Activated CD4-positive, alpha-beta T cell treated with anti-CD3 and anti-CD28 coated beads for 1 hour (primary cell): ENCODE measurements around the gene COL13A1.

Experiments used
- DNase-seq: peaks from one replicate; pipeline ENCODE4 v3.0.0-alpha.2; 2020

The COL13A1 gene

DNA sequence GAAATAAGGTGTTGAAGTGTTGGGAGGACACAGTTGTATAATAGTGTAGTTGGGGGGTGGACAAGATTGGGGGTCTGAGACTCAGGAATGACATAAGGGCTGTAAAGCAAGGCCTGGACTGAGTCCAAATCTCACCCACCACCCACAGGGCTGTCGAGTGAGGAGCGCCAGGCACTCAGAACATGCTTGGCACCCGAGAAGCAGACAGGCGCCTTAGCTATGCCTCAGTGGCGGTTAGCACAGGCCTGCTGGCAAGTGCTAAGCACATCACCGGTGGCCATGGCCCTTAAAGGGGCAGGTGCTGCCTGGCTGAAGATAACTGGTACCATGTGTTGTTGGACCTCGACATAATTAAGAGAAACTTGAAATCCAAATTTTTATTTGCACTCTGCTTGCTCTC is 90.7 kb downstream of the COL13A1 start:
- no peak for DNase-seq

DNA sequence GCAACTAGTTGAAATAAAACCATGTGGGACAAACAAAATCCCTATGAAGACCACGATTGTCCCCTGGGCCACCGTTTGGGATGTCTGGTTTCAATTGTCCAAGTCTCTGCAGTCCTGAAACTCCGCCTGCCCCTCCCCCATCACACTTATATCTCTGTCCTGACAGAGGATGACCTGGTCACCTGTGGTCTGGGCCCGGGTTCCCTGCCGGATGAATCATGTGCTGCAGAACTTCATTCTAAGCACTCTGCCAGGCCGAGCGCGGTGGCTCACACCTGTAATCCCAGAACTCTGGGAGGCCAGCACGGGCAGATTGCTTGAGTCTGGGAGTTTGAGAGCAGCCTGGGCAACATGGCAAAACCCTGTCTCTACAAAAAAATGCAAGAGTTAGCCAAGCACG is 91.1 kb downstream of the COL13A1 start:
- DNase-seq, result no peak

DNA sequence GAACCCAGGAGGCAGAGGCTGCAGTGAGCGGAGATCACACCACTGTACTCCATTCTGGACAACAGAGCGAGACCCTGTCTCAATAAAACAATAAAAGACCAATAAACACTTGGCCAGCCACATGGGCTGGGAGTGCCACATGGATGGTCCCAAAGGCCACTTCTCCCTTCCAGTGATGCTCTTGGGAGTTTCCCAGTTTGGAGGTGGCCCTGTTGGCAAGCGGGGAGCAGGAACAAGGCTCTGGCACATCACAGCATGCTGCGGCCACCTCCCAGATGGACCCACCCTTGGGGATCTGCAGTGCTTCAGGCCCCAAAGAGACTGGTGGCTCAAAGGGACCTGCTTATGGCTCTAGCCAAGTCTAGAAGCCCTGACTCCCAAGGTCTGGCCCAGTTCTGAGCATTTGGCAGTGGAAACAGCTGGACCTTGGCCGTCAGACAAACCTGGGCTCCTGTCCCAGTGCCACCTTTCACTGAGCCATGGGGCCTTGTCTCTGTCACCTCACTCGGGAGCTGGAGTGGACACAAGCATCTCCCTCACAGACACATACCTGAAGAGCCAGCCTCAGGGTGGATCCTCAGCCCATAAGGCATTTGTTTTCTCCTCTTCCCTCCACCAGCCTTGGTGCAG is 91.7 kb downstream of the COL13A1 start:
- no peak for DNase-seq

DNA sequence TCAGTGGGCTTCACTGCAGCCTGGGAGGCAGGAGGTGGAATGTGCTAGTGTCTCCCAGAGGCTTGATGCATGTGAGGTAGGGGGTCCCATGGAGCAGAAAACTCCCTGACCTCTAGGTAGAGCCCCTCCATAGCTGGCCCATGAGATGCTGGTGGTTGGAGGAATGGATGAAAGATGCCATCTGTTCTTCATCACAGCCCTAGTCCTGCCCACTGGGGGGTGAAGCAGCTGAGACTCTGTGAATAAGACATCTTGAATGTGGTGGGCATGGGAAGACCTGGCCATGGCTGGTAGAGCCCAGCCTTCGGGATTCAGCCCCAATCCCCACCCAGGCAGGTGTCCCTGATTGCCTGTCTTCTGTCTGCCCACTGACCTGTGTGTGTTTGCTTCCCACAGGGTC is 92.5 kb downstream of the COL13A1 start:
- DNase-seq, result no peak

DNA sequence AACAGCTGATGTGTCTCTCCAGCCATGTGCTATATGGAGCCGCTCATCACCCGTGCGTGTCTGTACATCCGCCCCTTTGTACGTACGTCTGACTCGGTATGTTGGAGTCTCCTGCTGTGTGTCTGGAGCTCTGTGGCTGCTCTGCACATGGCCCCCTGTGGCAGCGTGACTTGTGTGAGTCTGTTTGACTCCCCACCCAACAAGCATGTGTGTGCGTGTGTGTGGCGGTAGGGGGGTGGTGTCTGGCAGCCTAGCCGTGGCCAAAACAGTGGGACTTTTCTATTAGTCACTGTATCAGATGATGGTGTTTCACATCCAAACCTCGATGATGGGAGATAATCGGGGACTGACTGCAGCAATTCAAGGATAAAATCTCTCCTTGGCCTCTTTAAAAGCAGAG is 94.1 kb downstream of the COL13A1 start:
- no peak for DNase-seq

DNA sequence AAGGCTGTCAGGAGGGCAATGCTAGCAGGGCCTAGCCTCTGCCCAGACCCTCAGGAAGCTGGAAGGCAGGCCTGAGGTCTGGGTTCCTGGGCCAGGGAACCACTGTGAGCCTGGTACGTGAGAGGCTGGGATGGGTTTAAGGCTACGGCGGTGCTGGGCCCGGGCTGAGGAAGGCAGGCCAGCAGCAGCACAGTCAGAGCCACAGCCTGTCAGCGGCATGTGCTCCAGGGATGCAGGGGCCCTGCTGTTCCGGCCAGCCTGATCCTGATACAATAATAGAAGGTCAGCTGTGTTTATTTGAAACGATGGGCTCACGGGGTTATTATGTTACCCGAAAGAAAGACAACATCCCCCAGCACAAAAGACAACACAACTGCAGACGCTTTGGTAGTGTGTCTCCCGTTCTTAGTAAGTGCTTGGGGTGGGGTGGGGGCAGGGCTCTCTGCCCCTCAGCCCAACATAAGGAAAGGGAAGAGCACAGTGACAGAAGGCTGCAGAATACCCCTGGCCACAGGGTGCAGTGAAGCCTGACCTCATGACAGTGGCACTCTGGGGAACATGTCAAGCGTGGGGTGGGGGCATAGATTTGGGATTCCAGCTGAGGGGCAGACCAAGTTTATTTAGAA is 95.0 kb downstream of the COL13A1 start:
- no peak for DNase-seq

DNA sequence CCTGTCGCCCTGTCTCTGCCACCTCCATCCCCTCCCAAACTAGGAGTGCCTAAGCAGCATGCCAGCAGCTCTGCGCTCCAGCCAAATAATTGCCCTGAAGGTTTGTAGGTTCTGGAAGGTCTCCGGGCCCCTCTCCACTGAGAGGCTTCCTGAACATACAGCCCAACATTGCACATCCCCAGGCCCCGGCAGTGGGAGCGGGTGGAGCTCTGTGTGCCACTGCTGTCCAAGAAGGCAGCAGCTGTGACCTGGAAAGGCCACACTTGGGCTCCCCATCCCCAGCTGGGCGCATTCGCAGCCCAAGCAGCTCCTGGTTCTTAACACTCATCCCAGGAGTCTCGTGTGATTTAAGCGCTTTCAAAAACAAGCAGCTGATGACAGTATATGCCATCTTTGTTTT is 95.7 kb downstream of the COL13A1 start:
- DNase-seq, result no peak

DNA sequence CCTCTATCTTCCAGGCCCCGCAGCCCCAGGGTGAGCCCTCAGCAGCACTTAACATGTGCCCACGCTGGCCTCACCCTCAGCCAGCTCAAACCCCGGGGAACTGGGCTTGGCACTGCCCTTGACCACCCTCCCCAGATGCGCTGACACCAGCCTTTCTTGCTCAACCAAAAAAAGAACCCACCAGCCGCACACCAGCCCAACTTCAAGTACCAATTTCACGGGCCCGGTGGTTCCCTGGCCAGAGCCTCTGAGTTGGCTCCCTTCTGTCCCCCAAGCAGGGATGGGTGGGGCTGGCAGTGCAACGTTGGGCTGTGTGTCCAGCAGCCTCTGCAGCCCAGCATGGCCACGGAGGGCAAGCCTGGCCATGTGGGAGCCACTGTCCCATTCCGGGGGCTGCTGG is 96.3 kb downstream of the COL13A1 start:
- DNase-seq, result no peak

DNA sequence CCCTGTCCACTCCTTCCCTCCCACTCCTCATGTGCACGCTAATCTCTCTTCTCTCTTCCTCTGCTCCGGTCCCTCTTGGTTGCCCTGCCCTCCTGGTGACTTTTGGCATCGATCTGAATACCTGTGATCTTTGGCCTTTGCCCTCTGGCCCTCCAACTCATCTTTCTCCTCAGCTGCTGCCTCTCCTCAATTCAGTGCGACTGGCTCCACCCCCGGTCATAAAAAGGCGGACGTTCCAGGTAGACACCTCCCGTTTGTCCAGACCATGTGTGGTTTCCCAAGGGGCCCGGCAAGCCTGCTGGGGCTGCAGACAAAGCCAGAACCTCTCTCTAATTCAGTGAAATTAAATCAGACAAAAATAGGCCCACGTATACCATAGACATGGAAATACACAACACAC is 96.8 kb downstream of the COL13A1 start:
- DNase-seq, result no peak

DNA sequence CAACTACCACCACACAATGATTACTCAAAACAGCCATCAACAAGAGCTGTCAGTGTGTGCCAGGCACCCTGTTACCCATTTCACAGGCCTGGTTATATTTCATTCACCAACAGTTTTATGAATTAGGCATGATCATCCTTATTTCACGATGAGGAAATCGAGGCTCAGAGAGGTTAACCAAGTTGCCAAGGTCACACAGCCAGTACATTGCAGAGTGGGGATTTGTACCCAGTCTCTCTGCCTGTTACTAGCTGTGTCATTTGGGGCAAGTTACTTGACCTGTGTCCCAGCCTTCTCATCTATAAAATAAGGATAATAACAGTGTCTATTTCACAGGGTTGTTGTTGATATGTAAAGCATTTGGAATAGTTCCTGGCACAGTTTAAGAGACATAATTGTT is 97.2 kb downstream of the COL13A1 start:
- no peak for DNase-seq

DNA sequence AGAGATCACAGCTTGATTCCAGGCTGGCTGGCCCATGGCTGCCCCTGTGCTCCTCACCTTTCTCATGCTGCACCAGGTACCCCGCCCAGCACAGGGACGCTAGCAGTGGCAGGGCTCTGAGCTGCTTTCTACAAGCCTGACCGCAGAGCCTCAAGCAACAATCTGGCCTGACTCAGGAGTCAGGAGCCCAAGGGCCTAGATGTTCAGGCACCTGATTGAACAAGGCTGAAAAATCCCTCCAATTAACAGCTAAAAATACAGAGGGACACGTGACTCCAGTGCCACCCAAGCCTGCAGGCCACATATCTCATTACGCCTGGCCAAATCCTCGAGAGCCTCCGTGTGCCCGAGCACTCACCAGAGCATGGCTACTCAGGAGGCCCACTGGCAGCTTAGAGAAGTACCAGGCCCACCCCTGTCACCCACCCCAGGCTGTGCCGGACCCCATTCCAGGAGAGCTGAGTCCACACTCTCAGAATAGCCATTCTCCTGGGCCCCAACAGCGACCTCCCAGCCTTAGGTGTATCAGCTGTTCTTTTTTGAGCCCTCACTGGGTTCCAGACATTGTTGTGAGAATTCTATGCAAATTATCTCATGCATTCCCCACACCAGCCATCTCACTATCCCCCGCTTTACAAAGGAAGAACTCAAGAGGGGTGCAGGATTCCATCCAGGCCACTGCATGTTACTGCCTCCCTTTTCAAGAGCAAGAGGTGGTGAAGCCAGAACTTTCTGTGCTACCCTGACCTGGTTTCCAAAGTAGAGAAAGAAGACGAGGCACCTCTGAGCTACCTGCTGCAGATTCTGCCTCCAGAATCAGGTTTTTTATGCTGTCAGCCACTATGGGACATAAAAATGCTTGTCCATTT is 98.3 kb downstream of the COL13A1 start:
- no peak for DNase-seq

DNA sequence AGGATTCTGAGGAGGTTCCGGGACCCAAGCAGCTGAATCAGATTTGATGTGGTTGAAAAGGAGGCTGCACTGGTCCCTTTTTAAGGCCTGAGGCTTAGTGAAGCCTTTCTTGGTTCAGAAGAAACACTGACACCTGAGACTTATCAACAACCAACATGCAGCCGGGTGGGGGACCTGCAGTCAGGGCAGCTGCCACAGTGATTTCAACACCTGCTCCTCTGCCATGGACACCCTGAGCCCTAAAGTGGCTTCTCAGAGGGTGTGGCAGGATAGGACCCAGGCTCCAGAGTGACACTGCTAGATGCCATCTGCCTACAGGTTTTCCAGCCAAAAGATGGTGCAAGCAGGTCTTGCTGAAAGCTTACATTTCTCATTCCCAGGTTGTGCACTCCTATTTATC is 99.3 kb downstream of the COL13A1 start:
- DNase-seq, result no peak

DNA sequence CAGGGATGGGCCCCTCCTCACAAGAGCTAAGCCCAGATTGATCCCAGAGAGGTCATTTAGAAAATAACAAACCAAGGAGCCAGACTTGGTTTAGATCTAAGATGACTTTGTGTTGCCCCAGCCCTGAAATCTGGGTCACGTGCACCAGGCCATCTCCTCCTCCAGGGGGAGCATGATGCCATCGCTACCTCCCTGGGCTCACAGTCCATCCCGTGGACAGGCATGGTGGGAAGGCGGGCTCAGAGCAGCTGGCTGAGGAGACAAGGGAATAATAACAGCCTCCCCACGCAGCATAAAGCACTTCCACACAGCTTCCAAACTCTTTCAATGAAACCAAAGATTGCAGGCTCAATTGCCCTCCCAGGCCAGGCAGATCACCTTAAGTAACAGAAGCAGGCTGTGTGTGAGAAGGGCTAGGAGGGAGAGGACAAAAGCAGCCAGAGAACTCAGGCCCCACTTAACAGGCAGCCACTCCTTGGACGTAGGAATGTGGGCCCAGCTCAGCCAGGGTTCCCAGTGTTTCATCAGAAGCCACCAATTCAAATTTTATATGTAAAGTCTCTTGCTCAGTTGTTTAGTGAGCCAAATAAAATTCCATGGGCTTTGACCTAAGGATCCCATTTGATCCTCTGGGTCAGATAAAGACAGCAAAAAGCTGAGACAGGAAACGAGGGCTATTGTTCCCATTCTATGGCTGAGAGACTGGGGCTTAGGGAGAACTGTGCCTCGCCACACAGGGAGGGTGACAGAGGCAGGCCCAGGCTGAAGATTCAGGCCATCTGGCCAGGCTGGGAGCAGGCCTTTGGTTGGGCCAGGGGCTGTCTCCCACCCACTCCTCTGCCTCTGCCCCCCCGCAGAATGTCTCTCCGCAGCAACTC is 100.2 kb downstream of the COL13A1 start:
- DNase-seq, result no peak

DNA sequence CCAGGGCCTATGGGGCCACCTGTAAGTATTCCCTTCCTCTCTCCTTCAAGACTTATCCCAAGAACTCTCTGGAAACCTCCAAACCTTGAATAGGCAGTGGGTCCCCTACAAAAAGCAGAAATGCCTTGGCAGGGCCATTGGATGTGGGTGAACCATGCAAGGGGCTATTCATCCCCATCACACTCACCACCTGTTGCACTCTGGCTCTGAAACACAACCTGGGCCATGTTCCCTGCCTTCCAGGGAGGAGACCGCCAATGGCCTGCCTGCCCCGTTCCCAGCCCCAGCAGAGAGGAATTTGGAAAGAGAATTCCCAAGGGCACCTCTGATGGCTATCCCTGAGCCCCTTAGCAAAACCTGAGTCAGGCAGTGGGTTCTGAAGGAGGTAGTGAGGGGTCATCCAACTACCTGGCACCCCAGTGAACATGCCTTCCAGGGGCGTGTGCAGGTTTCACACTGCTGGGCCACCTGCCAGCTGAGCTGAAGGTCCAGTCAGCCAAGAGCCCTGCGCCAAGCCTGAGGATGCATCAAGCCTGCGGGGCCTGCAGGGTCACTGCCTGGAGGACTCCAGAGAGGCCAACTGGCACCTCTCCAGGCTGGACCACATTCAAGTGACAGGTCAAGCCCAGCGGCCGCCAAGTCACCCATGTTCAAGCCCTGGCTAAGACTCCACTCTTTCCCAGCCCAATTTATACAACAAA is 101.3 kb downstream of the COL13A1 start:
- no peak for DNase-seq

DNA sequence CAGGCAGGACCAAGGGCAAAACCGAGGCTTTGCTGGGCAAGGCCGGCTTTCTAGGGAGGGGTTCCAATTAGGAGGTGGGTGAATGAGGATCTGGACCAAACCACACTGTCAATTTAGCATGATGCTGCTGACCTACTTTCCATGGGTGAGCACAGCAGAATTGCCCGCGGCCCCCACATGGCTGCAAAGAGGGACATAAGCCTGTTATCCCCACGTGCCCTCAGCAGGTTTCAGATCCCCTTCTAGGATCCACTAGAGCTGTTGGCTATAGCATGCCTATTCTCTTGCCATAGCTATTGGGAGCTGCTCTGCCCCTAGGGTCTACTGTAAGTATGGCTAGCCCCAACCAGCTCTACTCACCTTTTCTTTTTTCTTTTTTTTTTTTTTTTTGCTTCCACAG is 102.8 kb downstream of the COL13A1 start:
- DNase-seq, result no peak

DNA sequence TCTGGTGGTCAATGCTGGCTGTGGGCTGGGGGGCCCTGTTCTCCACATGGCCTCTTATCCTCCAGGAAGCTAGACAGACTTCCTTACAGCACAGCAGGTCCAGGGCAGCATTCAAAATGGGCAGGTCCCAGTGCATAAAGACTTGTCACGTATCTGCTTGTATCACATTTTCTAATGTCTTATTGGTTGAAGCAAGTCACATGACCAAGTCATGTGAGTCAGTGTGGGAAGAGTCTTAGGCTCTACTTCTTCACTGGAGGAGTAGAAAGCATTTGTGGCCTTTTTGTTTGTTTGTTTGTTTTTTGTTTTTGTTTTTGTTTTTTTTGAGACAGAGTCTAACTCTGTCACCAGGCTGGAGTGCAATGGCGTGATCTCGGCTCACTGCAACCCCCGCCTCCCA is 104.7 kb downstream of the COL13A1 start:
- no peak for DNase-seq

DNA sequence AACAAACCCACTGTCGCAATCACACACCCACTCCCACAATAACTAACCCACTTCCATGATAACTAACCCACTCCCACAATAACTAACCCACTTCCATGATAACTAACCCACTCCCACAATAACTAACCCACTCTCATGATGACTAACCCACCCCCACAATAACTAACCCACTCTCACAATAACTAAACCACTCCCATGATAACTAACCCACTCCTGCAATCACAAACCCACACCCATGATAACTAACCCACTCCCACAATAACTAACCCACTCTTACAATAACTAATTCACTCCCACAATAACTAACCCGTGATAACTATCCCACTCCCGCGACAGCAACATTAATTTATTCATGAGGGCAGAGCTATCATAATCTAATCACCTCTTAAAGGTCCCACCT is 105.8 kb downstream of the COL13A1 start:
- DNase-seq, result no peak

DNA sequence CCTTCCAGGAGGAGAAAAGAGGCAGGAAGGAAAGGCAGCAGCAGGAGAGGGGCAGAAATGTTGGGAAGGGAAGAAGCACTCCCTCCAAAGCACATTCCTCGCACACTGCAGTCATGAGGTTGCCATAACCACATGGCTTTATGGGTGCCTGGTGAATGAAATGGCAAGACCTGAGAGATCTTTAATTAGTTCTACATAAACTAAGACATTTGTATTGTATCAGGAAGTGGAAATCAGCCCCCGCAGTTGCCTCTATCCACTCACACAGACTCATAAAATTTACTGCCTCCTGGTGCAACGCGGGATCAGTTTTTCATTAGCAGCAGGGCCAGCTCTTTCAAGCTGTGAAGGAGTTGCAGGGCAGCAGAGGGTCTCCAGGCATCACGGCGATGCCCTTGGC is 106.4 kb downstream of the COL13A1 start:
- DNase-seq, result no peak

DNA sequence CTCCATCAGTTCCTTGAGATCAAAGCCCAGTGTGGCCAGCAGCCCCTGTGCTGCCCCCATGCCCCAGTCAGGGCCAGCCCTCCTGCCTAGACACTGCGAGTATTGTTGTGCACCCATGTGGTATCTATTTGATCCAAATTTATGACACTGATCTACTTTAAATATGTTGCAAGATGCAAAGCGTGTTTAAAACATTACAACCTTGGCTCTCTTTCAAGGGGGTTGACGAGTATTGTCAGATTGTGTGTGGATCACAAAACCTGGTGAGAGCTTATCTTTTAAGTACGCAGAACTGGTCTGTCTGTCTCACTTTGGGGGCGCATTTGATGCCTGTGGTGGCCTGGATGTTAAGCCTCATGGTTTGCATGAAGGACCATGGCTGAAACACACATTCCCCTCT is 108.9 kb downstream of the COL13A1 start:
- DNase-seq, result no peak

DNA sequence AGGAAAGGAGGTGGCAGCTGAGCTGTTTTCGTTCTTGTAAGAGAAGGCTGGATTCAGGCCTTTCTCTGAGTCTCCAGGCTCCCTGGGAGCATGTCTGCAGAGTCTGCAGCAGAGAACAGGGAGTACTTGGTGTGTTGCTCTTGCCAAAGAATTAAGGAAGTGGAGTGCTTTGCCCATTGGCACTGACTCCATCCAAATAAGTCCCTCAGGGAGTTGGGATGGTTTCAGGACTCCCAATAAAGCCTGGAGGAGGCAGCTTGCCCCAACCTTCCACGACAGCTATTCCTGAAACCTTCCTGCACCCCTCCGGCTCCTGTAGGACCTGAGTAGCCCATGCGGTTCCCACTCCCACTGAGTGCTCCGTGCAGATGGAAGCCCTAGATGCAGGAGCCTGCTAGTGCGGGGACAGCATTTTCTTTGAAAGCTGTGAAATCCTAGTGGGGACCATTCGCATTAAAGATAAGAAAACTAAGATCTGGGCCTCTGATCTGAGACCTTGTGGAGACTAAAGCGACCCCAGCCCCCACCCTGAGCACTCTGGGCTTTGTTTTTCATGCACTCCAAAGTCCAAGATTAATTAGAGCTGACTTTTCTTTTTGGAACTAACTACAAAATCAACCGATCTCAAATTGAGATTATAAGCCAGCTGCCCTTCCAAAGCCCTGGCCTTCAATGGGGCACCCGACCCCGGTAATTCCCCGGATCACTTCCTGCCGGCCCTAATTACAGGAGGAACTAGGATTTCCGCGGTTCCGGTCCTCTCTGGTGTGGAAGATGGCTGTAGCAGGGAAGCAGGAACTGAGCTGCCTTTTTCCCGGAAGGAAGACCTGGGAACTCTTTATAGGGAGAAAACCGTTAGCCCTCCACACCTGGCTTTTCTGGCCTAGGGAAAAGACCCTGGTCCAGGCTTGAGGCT is 110.2 kb downstream of the COL13A1 start:
- no peak for DNase-seq

DNA sequence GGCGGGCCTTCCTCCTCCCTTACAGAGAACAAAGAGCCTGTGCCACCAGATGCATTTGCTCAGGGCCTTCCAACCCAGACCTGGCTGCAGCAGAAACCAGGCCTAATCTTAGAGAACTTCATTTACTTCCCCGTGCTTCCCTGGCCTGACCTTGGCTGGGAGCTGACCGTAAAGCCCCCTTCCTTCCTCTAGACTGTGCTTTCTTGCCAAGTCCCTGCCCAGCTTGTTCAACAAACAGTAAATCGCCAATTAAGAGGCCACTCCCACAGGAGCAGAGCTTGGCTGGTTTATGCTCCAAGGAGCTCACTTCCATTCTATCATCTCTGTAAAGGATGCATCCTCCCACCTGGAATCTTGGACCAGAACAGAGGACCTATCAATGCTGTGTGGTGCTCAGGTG is 110.9 kb downstream of the COL13A1 start:
- DNase-seq, result no peak
